GM10266 (cell line): ENCODE measurements around the gene NSMCE1.
A peak's percentile ranks its signal among the peaks of the same experiment; 100 is the strongest.

Experiments used
- DNase-seq: peaks from one replicate; pipeline ENCODE4 v3.0.0; 2012; ENCODE audit errors: extremely low spot score
- CTCF ChIP-seq: IDR thresholded peaks from 2 replicates; pipeline ENCODE4 v1.5.1; 2012; ENCODE audit warnings: mild to moderate bottlenecking, low read depth; ENCODE audit not compliant: control insufficient read depth, insufficient read depth; ENCODE audit errors: missing control alignments

The NSMCE1 gene

DNA sequence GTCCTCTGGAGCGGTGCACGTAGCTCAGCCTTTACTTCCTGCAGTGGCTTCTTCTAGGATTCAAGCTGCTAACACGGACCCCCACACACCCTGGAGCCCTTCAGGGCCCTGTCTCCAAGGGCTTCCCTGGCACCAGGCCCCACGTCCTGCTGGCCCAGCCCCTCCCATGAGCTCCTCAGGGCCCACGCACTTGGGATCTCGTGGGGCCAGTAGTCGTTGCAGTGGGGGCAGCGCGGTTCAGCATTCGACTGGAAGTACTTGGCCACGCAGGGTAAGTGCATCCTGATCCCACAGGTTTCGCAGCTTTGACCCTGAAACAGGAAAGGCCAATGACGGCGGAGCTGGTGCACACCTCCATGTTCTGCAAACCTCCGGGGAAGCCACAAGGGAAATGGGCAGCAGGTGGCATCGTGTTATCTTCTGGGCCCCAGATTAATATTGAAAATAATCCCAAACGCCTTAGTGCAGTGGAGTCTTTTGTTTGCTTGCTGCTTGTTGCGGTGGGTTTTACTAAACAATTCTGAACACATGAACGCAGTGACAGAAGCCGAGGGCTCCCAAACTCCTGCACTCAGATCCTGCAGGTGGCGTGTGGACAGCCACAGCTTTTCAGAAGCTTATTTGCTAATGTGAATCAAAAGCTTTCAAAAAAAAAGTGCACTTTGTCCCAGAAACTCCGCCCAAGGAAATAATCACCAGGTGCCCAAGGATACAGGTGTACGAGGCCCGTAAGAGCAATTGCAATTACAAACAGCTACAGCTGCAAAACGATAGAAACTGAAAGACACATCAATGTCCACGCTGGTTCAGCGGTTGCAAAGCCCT, 42.8 kb downstream of the NSMCE1 start:
- DNase-seq: no peak
- TF ChIP-seq CTCF: no peak

DNA sequence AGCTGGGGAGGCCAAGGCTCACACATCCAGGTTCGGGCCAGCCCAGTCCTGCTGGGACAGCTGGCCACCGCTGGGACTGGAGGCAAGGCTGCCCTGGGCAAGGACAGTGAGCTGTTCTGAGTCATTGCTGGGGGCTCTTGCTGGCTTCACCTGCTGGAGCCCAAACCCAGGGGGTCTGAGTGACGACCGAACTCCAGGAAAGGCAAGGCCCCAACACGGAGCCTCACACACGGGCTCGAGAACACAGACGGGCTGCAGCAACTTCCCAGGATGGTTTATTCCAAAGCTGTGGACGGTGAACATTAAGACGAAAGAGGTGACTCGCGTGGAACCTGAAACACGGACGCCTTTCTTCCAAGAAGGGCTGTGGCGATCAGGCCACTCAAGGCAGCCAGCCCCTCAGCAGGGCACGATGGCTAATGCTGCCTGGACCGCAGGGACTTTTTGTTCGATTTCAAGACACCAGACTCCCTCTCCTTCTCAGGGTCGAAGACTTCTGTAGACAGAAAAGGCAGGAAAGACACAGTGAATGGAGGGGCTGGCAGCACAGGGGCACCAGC, 43.8 kb downstream of the NSMCE1 start:
- no peak for DNase-seq
- no peak for TF ChIP-seq CTCF

- no peak for TF ChIP-seq CTCF
- DNase-seq: no peak
Observed at GRCh38 chr16:27224271-27224737, 44.3 kb downstream of the NSMCE1 start.

GRCh38 chr16:27223701-27224100, 44.9 kb downstream of the NSMCE1 start:
- TF ChIP-seq CTCF: no peak
- no peak for DNase-seq

- peak; percentile 26 for TF ChIP-seq CTCF
- DNase-seq: no peak
Observed at GRCh38 chr16:27223226-27223610, 45.4 kb downstream of the NSMCE1 start.

- no peak for DNase-seq
- no peak for TF ChIP-seq CTCF
Observed at GRCh38 chr16:27222249-27223225, 46.0 kb downstream of the NSMCE1 start.
